Esophagus muscularis mucosa (tissue), 3 donors: Measurements from ENCODE around the gene DSCAM.

Experiments used
- EP300 ChIP-seq: sonication (generic); formaldehyde crosslinking; IDR thresholded peaks from one replicate; pipeline ENCODE4 v1.6.1; 2017; ENCODE audit warnings: antibody characterized with exemption
- TF ChIP-seq, protein P1 (sequence below), 3 experiments: fragments of 200-600 bp in 2 of 3; fragments of 450-650 bp in 1 of 3; sonication (generic) in 2 of 3; IDR thresholded peaks; one replicate each; pipeline ENCODE4 v1.5.1; 2017 to 2019; ENCODE audit warnings: antibody characterized with exemption in 3 of 3, mild to moderate bottlenecking in 2 of 3, moderate library complexity in 1 of 3

DNA sequence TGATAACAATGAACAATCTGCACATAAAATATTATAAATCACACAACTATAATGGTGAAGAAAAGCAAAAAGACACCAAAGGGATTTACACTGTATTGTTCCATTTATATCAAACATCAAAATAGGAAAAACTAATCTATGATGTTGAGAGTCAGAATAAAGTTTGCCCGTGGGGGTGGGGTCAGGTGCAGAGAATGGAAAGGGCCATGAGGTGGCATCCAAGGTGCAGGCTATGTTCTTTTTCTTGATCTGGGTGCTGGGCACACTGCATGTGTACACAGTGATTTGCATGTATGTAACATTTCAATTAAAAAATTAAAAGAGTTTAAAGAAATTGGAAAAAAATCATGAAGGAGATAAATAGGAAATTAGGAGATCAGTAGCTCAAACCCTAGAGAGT lies 127.3 kb downstream of the DSCAM start:
- TF ChIP-seq, protein P1, sequence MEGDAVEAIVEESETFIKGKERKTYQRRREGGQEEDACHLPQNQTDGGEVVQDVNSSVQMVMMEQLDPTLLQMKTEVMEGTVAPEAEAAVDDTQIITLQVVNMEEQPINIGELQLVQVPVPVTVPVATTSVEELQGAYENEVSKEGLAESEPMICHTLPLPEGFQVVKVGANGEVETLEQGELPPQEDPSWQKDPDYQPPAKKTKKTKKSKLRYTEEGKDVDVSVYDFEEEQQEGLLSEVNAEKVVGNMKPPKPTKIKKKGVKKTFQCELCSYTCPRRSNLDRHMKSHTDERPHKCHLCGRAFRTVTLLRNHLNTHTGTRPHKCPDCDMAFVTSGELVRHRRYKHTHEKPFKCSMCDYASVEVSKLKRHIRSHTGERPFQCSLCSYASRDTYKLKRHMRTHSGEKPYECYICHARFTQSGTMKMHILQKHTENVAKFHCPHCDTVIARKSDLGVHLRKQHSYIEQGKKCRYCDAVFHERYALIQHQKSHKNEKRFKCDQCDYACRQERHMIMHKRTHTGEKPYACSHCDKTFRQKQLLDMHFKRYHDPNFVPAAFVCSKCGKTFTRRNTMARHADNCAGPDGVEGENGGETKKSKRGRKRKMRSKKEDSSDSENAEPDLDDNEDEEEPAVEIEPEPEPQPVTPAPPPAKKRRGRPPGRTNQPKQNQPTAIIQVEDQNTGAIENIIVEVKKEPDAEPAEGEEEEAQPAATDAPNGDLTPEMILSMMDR (IDR thresholded peaks at IDR 0.05): no peak
- no peak for TF ChIP-seq EP300
